GM23338 (cell line): ENCODE data around the gene CIAO3. TPM values are rescaled to one million over a fixed set of nuclear protein-coding genes. Genes with fewer than 3 reads are reported as not detected.

Source experiments
- ATAC-seq: fragments of 200-7000 bp; cut with Tn5 transposase; 3 replicates; pipeline ENCODE4 v1.9.1; 2020
- DNase-seq: peaks from one replicate; pipeline ENCODE4 v3.0.0-alpha.2; 2015; ENCODE audit warnings: low spot score
- H2AFZ ChIP-seq: fragments of 200-600 bp; sonication (generic); 2 replicates; pipeline ENCODE4 v1.8.0; 2016; ENCODE audit warnings: antibody characterized with exemption, mild to moderate bottlenecking, moderate library complexity
- H3F3A ChIP-seq: fragments of 200-600 bp; sonication (generic); replicated peaks from 2 replicates; pipeline ENCODE4 v1.8.0; 2017; ENCODE audit warnings: antibody characterized with exemption, mixed run types, low read depth
- H3K27ac ChIP-seq: fragments of 200-600 bp; sonication (generic); 2 replicates; pipeline ENCODE4 v1.6.1; 2016; ENCODE audit warnings: low read depth
- H3K27me3 ChIP-seq: fragments of 200-600 bp; sonication (generic); 2 replicates; pipeline ENCODE4 v1.8.0; 2016; ENCODE audit warnings: mild to moderate bottlenecking, mixed run types, moderate library complexity; ENCODE audit not compliant: insufficient read depth
- H3K36me3 ChIP-seq: fragments of 200-600 bp; sonication (generic); 2 replicates; pipeline ENCODE4 v1.8.0; 2016; ENCODE audit warnings: mild to moderate bottlenecking; ENCODE audit not compliant: insufficient read depth
- H3K4me1 ChIP-seq: fragments of 200-600 bp; sonication (generic); 2 replicates; pipeline ENCODE4 v1.8.0; 2016; ENCODE audit warnings: mild to moderate bottlenecking, moderate library complexity; ENCODE audit not compliant: insufficient read depth
- H3K4me2 ChIP-seq: fragments of 200-600 bp; sonication (generic); 2 replicates; pipeline ENCODE4 v1.7.1; 2017; ENCODE audit warnings: mixed run types
- H3K4me3 ChIP-seq: fragments of 200-600 bp; sonication (generic); 2 replicates; pipeline ENCODE4 v1.6.1; 2016; ENCODE audit warnings: mixed run types
- H3K79me2 ChIP-seq: fragments of 200-600 bp; sonication (generic); replicated peaks from 2 replicates; pipeline ENCODE4 v1.8.0; 2017; ENCODE audit warnings: mild to moderate bottlenecking; ENCODE audit not compliant: insufficient read depth
- H3K9me2 ChIP-seq: fragments of 200-600 bp; sonication (generic); 2 replicates; pipeline ENCODE4 v1.8.0; 2017; ENCODE audit not compliant: insufficient read depth
- H4K20me1 ChIP-seq: fragments of 200-600 bp; sonication (generic); replicated peaks from 2 replicates; pipeline ENCODE4 v1.8.0; 2017; ENCODE audit warnings: mild to moderate bottlenecking; ENCODE audit not compliant: insufficient read depth
- H3K27ac Mint-ChIP-seq: 2 replicates; pipeline ENCODE4 v1.8.0; 2020; ENCODE audit warnings: inconsistent platforms, mild to moderate bottlenecking, moderate library complexity, mixed read lengths
- H3K27me3 Mint-ChIP-seq: 3 replicates; pipeline ENCODE4 v1.8.0; 2022; ENCODE audit warnings: low read depth, mild to moderate bottlenecking, moderate library complexity, mixed read lengths, inconsistent platforms; ENCODE audit not compliant: insufficient read depth, poor library complexity
- H3K36me3 Mint-ChIP-seq: 3 replicates; pipeline ENCODE4 v1.8.0; 2021; ENCODE audit warnings: low read depth, mild to moderate bottlenecking, inconsistent platforms, moderate library complexity, mixed read lengths
- H3K4me1 Mint-ChIP-seq: 3 replicates; pipeline ENCODE4 v1.8.0; 2020; ENCODE audit warnings: mild to moderate bottlenecking, inconsistent platforms, mixed read lengths
- H3K4me3 Mint-ChIP-seq: 3 replicates; pipeline ENCODE4 v1.8.0; 2021; ENCODE audit warnings: moderate library complexity, mild to moderate bottlenecking, inconsistent platforms, mixed read lengths
- H3K9me3 Mint-ChIP-seq: 3 replicates; pipeline ENCODE4 v1.8.0; 2020; ENCODE audit warnings: moderate library complexity, mild to moderate bottlenecking, inconsistent platforms, mixed read lengths
- CREB1 ChIP-seq: fragments of 250-450 bp; sonication (Bioruptor Pico); IDR thresholded peaks from 2 replicates; pipeline ENCODE4 v1.5.0; 2020; ENCODE audit warnings: low read depth, mild to moderate bottlenecking, moderate library complexity
- CTCF ChIP-seq, 2 experiments: fragments of 200-600 bp in 1 of 2; sonication (generic) in 1 of 2; conservative IDR thresholded peaks; 2 replicates each; pipeline versions ENCODE4 v1.5.1 to v1.6.1; 2016 to 2017; ENCODE audit warnings: antibody characterized with exemption in 2 of 2, low read depth in 2 of 2, mild to moderate bottlenecking in 2 of 2, moderate library complexity in 1 of 2
- ETS1 ChIP-seq: IDR thresholded peaks from 2 replicates; pipeline ENCODE4 v1.6.1; 2016; ENCODE audit warnings: antibody characterized with exemption
- EZH2 ChIP-seq: fragments of 200-600 bp; sonication (generic); IDR thresholded peaks from one replicate; pipeline ENCODE4 v1.8.0; 2017; ENCODE audit warnings: antibody characterized with exemption, mild to moderate bottlenecking, low read depth; ENCODE audit not compliant: unreplicated experiment
- NANOG ChIP-seq: IDR thresholded peaks from 2 replicates; pipeline ENCODE4 v1.6.1; 2016; ENCODE audit warnings: antibody characterized with exemption, borderline replicate concordance
- POLR2AphosphoS5 ChIP-seq: IDR thresholded peaks from 2 replicates; pipeline ENCODE4 v1.6.1; 2016; ENCODE audit warnings: antibody characterized with exemption, low read depth
- STAT1 ChIP-seq: IDR thresholded peaks from one replicate; pipeline ENCODE4 v1.6.1; 2016; ENCODE audit warnings: antibody characterized with exemption; ENCODE audit not compliant: unreplicated experiment
- ZNF114 ChIP-seq: fragments of 250-450 bp; sonication (Bioruptor Pico); IDR thresholded peaks from 2 replicates; pipeline ENCODE4 v1.5.0; 2020; ENCODE audit warnings: mild to moderate bottlenecking, moderate library complexity
- ZNF331 ChIP-seq: fragments of 250-450 bp; sonication (Bioruptor Pico); IDR thresholded peaks from 2 replicates; pipeline ENCODE4 v1.5.0; 2020; ENCODE audit warnings: low read depth, mild to moderate bottlenecking, moderate library complexity
- polyA plus RNA-seq: library from polyadenylated mRNA; unstranded; fragments of >200 nt; fragmentation: Nextera tagmentation; extraction: Ambion mirVana; gene quantifications from 2 replicates; pipeline ENCODE4 v1.2.1, GENCODE V29; 2016
- total RNA-seq: library from RNA; depleted of rRNA; stranded (reverse); fragments of >200 nt; shearing (Covaris generic); gene quantifications from 2 replicates; pipeline ENCODE4 v1.2.3, GENCODE V29; 2014
- TF ChIP-seq, protein P1 (sequence below): IDR thresholded peaks from one replicate; pipeline ENCODE4 v1.6.1; 2018; ENCODE audit warnings: antibody characterized with exemption; ENCODE audit not compliant: unreplicated experiment

CIAO3 gene
- total and polyA plus RNA-seq, 2 experiments from 2014 or later = 13.0 to 42.3 TPM

GRCh38 chr16:740459-740763 lies 386 bp downstream of the CIAO3 start (continued):
- TF ChIP-seq NANOG = no peak
- no peak for TF ChIP-seq ZNF114 (CRISPR knock-in tag)
- TF ChIP-seq, protein P1, sequence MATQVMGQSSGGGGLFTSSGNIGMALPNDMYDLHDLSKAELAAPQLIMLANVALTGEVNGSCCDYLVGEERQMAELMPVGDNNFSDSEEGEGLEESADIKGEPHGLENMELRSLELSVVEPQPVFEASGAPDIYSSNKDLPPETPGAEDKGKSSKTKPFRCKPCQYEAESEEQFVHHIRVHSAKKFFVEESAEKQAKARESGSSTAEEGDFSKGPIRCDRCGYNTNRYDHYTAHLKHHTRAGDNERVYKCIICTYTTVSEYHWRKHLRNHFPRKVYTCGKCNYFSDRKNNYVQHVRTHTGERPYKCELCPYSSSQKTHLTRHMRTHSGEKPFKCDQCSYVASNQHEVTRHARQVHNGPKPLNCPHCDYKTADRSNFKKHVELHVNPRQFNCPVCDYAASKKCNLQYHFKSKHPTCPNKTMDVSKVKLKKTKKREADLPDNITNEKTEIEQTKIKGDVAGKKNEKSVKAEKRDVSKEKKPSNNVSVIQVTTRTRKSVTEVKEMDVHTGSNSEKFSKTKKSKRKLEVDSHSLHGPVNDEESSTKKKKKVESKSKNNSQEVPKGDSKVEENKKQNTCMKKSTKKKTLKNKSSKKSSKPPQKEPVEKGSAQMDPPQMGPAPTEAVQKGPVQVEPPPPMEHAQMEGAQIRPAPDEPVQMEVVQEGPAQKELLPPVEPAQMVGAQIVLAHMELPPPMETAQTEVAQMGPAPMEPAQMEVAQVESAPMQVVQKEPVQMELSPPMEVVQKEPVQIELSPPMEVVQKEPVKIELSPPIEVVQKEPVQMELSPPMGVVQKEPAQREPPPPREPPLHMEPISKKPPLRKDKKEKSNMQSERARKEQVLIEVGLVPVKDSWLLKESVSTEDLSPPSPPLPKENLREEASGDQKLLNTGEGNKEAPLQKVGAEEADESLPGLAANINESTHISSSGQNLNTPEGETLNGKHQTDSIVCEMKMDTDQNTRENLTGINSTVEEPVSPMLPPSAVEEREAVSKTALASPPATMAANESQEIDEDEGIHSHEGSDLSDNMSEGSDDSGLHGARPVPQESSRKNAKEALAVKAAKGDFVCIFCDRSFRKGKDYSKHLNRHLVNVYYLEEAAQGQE = no peak
- no peak for TF ChIP-seq ZNF331 (CRISPR knock-in tag)
- no peak for TF ChIP-seq EZH2

DNA sequence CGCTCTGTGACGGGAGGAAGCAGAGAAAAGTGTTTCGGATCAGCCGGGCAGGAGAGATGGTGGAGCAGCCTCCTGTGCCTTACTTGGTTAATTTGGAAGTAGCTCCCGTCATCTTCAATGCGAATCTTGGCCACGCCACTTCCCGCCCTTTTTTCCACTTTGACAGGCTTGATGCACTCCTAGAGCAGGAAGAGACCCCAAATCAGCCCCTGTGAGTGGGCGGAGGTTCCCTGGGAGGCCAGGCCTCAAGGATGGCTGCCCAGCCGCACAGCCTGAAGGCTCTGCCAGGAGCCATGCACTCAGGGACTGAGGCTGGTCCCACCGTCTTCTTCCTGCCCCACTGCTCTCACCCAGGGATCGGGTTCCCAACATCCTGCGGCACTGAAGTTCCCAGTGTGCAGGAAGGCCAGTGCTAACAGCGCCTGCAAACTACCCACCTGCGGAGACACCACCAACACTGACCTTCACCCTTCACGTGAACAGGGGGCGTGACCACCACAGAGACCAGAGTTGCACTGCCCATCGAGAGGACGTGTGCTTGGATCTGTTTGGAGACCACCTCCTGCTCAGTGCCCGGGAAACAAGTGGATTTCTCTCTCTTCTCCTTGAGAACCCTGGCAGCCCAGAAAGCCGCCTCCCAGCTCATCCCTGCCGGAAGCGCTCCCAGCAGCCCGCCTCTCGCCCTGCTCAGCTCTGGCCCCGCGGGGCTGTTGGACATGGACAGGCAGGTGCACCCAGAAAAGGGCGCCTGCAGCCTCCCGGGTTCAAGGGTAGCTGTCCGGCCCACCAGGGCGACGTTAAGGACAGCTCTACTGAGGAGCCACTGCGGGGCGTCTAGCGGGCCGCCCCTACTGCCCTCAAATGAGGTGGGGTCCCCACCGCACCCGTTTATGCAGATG lies 988 bp downstream of the CIAO3 start:
- ATAC-seq = peak; percentile 2
- Histone ChIP-seq H3F3A (0 out of 2 replicates have a peak, but pooled peaks cover 6% of the 10 kb centered on the region), H3K9me2 (no peaks in the 10 kb centered on the region), H3K27ac (no peak overlapping the region), H3K27me3 (no peaks in the 10 kb centered on the region), H3K79me2 (no peaks in the 10 kb centered on the region), H3K36me3 (no peaks in the 10 kb centered on the region; the same call in 1 of the 2 replicates), H3K4me1 (no peaks in the 10 kb centered on the region; the same call in 1 of the 2 replicates), H4K20me1 (no peaks in the 10 kb centered on the region), H2AFZ (no peak overlapping the region; the same call in 1 of the 2 replicates), H3K4me2 (peak overlapping the region; percentile 95), H3K4me3 (peak overlapping the region; percentile 96)
- peaks cover 17% of the 10 kb centered on the region for H3K27me3 Mint-ChIP-seq
- peak overlapping the region; percentile 76 for H3K4me3 Mint-ChIP-seq
- H3K36me3 Mint-ChIP-seq = peaks cover 22% of the 10 kb centered on the region
- peaks cover 13% of the 10 kb centered on the region for H3K4me1 Mint-ChIP-seq
- no peaks in the 10 kb centered on the region for H3K9me3 Mint-ChIP-seq
- no peak for DNase-seq
- no peak overlapping the region for H3K27ac Mint-ChIP-seq
- TF ChIP-seq CREB1 (CRISPR knock-in tag) (no peak), NANOG (no peak), EZH2 (no peak), CTCF (conservative IDR thresholded peaks at IDR 0.05; ENCODE audit: low read depth in 2 of 2) (no peak), ETS1 (no peak), ZNF114 (CRISPR knock-in tag) (no peak), ZNF331 (CRISPR knock-in tag) (no peak), STAT1 (no peak), POLR2AphosphoS5 (no peak)
- TF ChIP-seq, protein P1 = no peak
